Sigmoid colon (tissue), 4 donors: ENCODE data around the gene STXBP5.

ENCODE experiments used
- EP300 ChIP-seq, 4 donors: sonication (generic); formaldehyde crosslinking; IDR thresholded peaks; one replicate each; pipeline ENCODE4 v1.6.1; 2017; ENCODE audit warnings: antibody characterized with exemption in 4 of 4
- TF ChIP-seq, protein P1 (sequence below), 4 experiments: fragments of 450-650 bp in 3 of 4; fragments of 200-600 bp in 1 of 4; IDR thresholded peaks; one replicate each; pipeline ENCODE4 v1.5.1; 2016 to 2019; ENCODE audit warnings: antibody characterized with exemption in 4 of 4, mild to moderate bottlenecking in 3 of 4, moderate library complexity in 2 of 4

- TF ChIP-seq, protein P1, sequence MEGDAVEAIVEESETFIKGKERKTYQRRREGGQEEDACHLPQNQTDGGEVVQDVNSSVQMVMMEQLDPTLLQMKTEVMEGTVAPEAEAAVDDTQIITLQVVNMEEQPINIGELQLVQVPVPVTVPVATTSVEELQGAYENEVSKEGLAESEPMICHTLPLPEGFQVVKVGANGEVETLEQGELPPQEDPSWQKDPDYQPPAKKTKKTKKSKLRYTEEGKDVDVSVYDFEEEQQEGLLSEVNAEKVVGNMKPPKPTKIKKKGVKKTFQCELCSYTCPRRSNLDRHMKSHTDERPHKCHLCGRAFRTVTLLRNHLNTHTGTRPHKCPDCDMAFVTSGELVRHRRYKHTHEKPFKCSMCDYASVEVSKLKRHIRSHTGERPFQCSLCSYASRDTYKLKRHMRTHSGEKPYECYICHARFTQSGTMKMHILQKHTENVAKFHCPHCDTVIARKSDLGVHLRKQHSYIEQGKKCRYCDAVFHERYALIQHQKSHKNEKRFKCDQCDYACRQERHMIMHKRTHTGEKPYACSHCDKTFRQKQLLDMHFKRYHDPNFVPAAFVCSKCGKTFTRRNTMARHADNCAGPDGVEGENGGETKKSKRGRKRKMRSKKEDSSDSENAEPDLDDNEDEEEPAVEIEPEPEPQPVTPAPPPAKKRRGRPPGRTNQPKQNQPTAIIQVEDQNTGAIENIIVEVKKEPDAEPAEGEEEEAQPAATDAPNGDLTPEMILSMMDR (IDR thresholded peaks at IDR 0.05): no peak
- no peak for TF ChIP-seq EP300 (IDR thresholded peaks at IDR 0.05)
These were observed 36.4 kb upstream of the STXBP5 start for GRCh38 chr6:147167576-147168461.
